ENCODE results near the gene TM4SF18.

The TM4SF18 gene

GRCh38 chr3:149277331-149277813, 56.1 kb downstream of the TM4SF18 start:
- Histone ChIP-seq H3K27ac (ENCODE audit: low read depth, low read length) (no peak overlapping the region), H3K9ac (ENCODE audit: low read depth, low read length) (no peak overlapping the region), H3K4me1 (ENCODE audit: insufficient read depth, low read length) (no peaks in the 10 kb centered on the region), H3K27me3 (ENCODE audit: insufficient read depth, low read length) (no peaks in the 10 kb centered on the region), H3K36me3 (ENCODE audit: insufficient read depth, low read length) (no peaks in the 10 kb centered on the region), H3K9me3 (ENCODE audit: insufficient read depth, low read depth, low read length) (no peaks in the 10 kb centered on the region), H3K4me3 (ENCODE audit: low read length) (no peak overlapping the region)
- WGBS = 93% methylated on average over 3 of the region's 3 CpGs

- H3K36me3 ChIP-seq (ENCODE audit: insufficient read depth, low read length) = no peaks in the 10 kb centered on the region
- no peaks in the 10 kb centered on the region for H3K27me3 ChIP-seq (ENCODE audit: insufficient read depth, low read length)
- no peak overlapping the region for H3K27ac ChIP-seq (ENCODE audit: low read depth, low read length)
- H3K9me3 ChIP-seq (ENCODE audit: insufficient read depth, low read depth, low read length) = no peaks in the 10 kb centered on the region
- no peak overlapping the region for H3K4me3 ChIP-seq (ENCODE audit: low read length)
- 100% methylated on average over 1 of the region's 3 CpGs for WGBS
- H3K4me1 ChIP-seq (ENCODE audit: insufficient read depth, low read length) = no peaks in the 10 kb centered on the region
- H3K9ac ChIP-seq (ENCODE audit: low read depth, low read length) = no peak overlapping the region
These were observed 56.8 kb downstream of the TM4SF18 start for GRCh38 chr3:149276619-149277018.

- Histone ChIP-seq H3K9ac (ENCODE audit: low read depth, low read length) (no peak overlapping the region), H3K27me3 (ENCODE audit: insufficient read depth, low read length) (no peaks in the 10 kb centered on the region), H3K36me3 (ENCODE audit: insufficient read depth, low read length) (no peaks in the 10 kb centered on the region), H3K4me1 (ENCODE audit: insufficient read depth, low read length) (no peaks in the 10 kb centered on the region), H3K27ac (ENCODE audit: low read depth, low read length) (no peak overlapping the region), H3K9me3 (ENCODE audit: insufficient read depth, low read depth, low read length) (no peaks in the 10 kb centered on the region), H3K4me3 (ENCODE audit: low read length) (no peak overlapping the region)
- WGBS = 84% methylated on average over 2 of the region's 3 CpGs
These were observed 59.2 kb downstream of the TM4SF18 start for GRCh38 chr3:149274220-149274619.

GRCh38 chr3:149273096-149273751, 60.2 kb downstream of the TM4SF18 start:
- 44% methylated on average over 4 of the region's 4 CpGs for WGBS

GRCh38 chr3:149271669-149272068, 61.8 kb downstream of the TM4SF18 start:
- H3K4me3 ChIP-seq (ENCODE audit: low read length) = no peak overlapping the region
- no peaks in the 10 kb centered on the region for H3K9me3 ChIP-seq (ENCODE audit: insufficient read depth, low read depth, low read length)
- no peaks in the 10 kb centered on the region for H3K4me1 ChIP-seq (ENCODE audit: insufficient read depth, low read length)
- H3K27me3 ChIP-seq (ENCODE audit: insufficient read depth, low read length) = no peaks in the 10 kb centered on the region
- 91% methylated on average over 6 of the region's 6 CpGs for WGBS
- H3K9ac ChIP-seq (ENCODE audit: low read depth, low read length) = no peak overlapping the region
- H3K36me3 ChIP-seq (ENCODE audit: insufficient read depth, low read length) = no peaks in the 10 kb centered on the region
- no peak overlapping the region for H3K27ac ChIP-seq (ENCODE audit: low read depth, low read length)

More at GRCh38 chr3:149273096-149273751, 60.2 kb downstream of the TM4SF18 start:
- Histone ChIP-seq H3K27ac (ENCODE audit: low read depth, low read length) (no peak overlapping the region), H3K9ac (ENCODE audit: low read depth, low read length) (no peak overlapping the region), H3K9me3 (ENCODE audit: insufficient read depth, low read depth, low read length) (no peaks in the 10 kb centered on the region), H3K27me3 (ENCODE audit: insufficient read depth, low read length) (no peaks in the 10 kb centered on the region), H3K36me3 (ENCODE audit: insufficient read depth, low read length) (no peaks in the 10 kb centered on the region), H3K4me3 (ENCODE audit: low read length) (no peak overlapping the region), H3K4me1 (ENCODE audit: insufficient read depth, low read length) (no peaks in the 10 kb centered on the region)

- no CpG with 5 or more reads among the region's 2 CpGs for WGBS
- H3K4me3 ChIP-seq (ENCODE audit: low read length) = no peak overlapping the region
- no peak overlapping the region for H3K27ac ChIP-seq (ENCODE audit: low read depth, low read length)
- no peaks in the 10 kb centered on the region for H3K27me3 ChIP-seq (ENCODE audit: insufficient read depth, low read length)
- no peaks in the 10 kb centered on the region for H3K4me1 ChIP-seq (ENCODE audit: insufficient read depth, low read length)
- H3K36me3 ChIP-seq (ENCODE audit: insufficient read depth, low read length) = no peaks in the 10 kb centered on the region
- H3K9ac ChIP-seq (ENCODE audit: low read depth, low read length) = no peak overlapping the region
- no peaks in the 10 kb centered on the region for H3K9me3 ChIP-seq (ENCODE audit: insufficient read depth, low read depth, low read length)
These were observed 63.3 kb downstream of the TM4SF18 start for GRCh38 chr3:149270180-149270579.

GRCh38 chr3:149269687-149270086, 63.7 kb downstream of the TM4SF18 start:
- Histone ChIP-seq H3K36me3 (ENCODE audit: insufficient read depth, low read length) (no peaks in the 10 kb centered on the region), H3K4me3 (ENCODE audit: low read length) (no peak overlapping the region), H3K27me3 (ENCODE audit: insufficient read depth, low read length) (no peaks in the 10 kb centered on the region), H3K4me1 (ENCODE audit: insufficient read depth, low read length) (no peaks in the 10 kb centered on the region), H3K9ac (ENCODE audit: low read depth, low read length) (no peak overlapping the region), H3K9me3 (ENCODE audit: insufficient read depth, low read depth, low read length) (no peaks in the 10 kb centered on the region), H3K27ac (ENCODE audit: low read depth, low read length) (no peak overlapping the region)
- 90% methylated on average over 2 of the region's 7 CpGs for WGBS

Measured in HUES64 (cell line).